Gastrocnemius medialis (tissue), 4 donors: ENCODE data around the gene ADNP2.

Experiments
- CTCF ChIP-seq, 5 experiments: fragments of 450-650 bp in 3 of 5; fragments of 200-600 bp in 2 of 5; sonication (generic) in 2 of 5; IDR thresholded peaks in 4 of 5; conservative IDR thresholded peaks in 1 of 5; 1 replicate in 4 of 5; 2 replicates in 1 of 5; pipeline ENCODE4 v1.5.1; 2016 to 2019; ENCODE audit warnings: antibody characterized with exemption in 5 of 5, mild to moderate bottlenecking in 3 of 5, moderate library complexity in 3 of 5
- POLR2A ChIP-seq, 2 donors: fragments of 450-650 bp; IDR thresholded peaks; one replicate each; pipeline ENCODE4 v1.6.1; 2017; ENCODE audit warnings: antibody characterized with exemption in 2 of 2, mild to moderate bottlenecking in 2 of 2, moderate library complexity in 2 of 2

GRCh38 chr18:80106482-80107051 lies 2.5 kb upstream of the ADNP2 start:
- TF ChIP-seq CTCF (IDR thresholded peaks at IDR 0.05 in 4 of 5, conservative IDR thresholded peaks at IDR 0.05 in 1 of 5) (no peak), POLR2A (IDR thresholded peaks at IDR 0.05) (no peak)
